Common myeloid progenitor, CD34-positive (primary cell): ENCODE measurements around the gene ANKMY1.

Source experiments
- CTCF ChIA-PET: fragments of 350-600 bp; sonication (Branson Sonifier 250); formaldehyde crosslinking; loops from one replicate; lab custom pipeline; 2021; ENCODE audit warnings: antibody characterized with exemption; lab: Charles Lee
- POLR2A ChIA-PET: fragments of 350-600 bp; sonication (Branson Sonifier 250); formaldehyde crosslinking; loops from one replicate; lab custom pipeline; 2021; ENCODE audit warnings: antibody characterized with exemption; lab: Charles Lee
- DNase-seq, 3 donors: peaks; one replicate each; pipeline versions ENCODE4 v3.0.0 to v3.0.0-alpha.2; 2013
- H3K27ac ChIP-seq, 2 experiments: 1 replicate in 1 of 2; 2 replicates in 1 of 2; pipeline ENCODE4 v1.7.0; 2013; ENCODE audit warnings: inconsistent platforms in 2 of 2, low read length in 2 of 2, mild to moderate bottlenecking in 2 of 2, low read depth in 1 of 2, moderate library complexity in 1 of 2; ENCODE audit not compliant: severe bottlenecking in 2 of 2, insufficient read depth in 1 of 2, poor library complexity in 1 of 2
- H3K27me3 ChIP-seq, 5 experiments: replicated peaks in 2 of 5; 1 replicate in 3 of 5; 2 replicates in 2 of 5; pipeline versions ENCODE4 v1.6.1 to v1.7.0; 2013; ENCODE audit warnings: low read length in 4 of 5, mild to moderate bottlenecking in 2 of 5, moderate library complexity in 2 of 5, inconsistent platforms in 1 of 5; ENCODE audit not compliant: insufficient read depth in 5 of 5, control insufficient read depth in 4 of 5
- H3K36me3 ChIP-seq, 4 experiments: 1 replicate in 2 of 4; 2 replicates in 2 of 4; pipeline versions ENCODE4 v1.6.1 to v1.7.0; 2013; ENCODE audit warnings: low read length in 3 of 4, control low read depth in 1 of 4, mild to moderate bottlenecking in 1 of 4; ENCODE audit not compliant: control insufficient read depth in 4 of 4, insufficient read depth in 4 of 4
- H3K4me1 ChIP-seq, 4 experiments: 1 replicate in 3 of 4; 2 replicates in 1 of 4; pipeline versions ENCODE4 v1.6.1 to v1.7.1; 2013; ENCODE audit warnings: low read length in 3 of 4, mild to moderate bottlenecking in 3 of 4, control low read depth in 1 of 4, inconsistent platforms in 1 of 4, moderate library complexity in 1 of 4; ENCODE audit not compliant: control insufficient read depth in 4 of 4, insufficient read depth in 4 of 4; ENCODE audit errors: control extremely low read depth in 1 of 4
- H3K4me3 ChIP-seq, 7 experiments: 1 replicate in 4 of 7; 2 replicates in 3 of 7; pipeline versions ENCODE4 v1.5.1 to v1.7.0; 2013; ENCODE audit warnings: mild to moderate bottlenecking in 7 of 7, low read length in 6 of 7, moderate library complexity in 6 of 7, inconsistent platforms in 2 of 7, low read depth in 2 of 7, control low read depth in 1 of 7; ENCODE audit not compliant: insufficient read depth in 4 of 7, control insufficient read depth in 1 of 7; ENCODE audit errors: extremely low read depth in 1 of 7
- H3K9me3 ChIP-seq, 5 experiments: 1 replicate in 4 of 5; 2 replicates in 1 of 5; pipeline versions ENCODE4 v1.6.1 to v1.7.1; 2013; ENCODE audit warnings: low read length in 4 of 5, mild to moderate bottlenecking in 2 of 5, inconsistent platforms in 1 of 5, low read depth in 1 of 5, moderate library complexity in 1 of 5; ENCODE audit not compliant: control insufficient read depth in 4 of 5, insufficient read depth in 2 of 5; ENCODE audit errors: control extremely low read depth in 1 of 5
- WGBS: methylation state at CpG from one replicate; pipeline ENCODE4 v1.1.5; 2013; ENCODE audit not compliant: insufficient coverage; 5-methylcytosine and 5-hydroxymethylcytosine counted together

The ANKMY1 gene

DNA sequence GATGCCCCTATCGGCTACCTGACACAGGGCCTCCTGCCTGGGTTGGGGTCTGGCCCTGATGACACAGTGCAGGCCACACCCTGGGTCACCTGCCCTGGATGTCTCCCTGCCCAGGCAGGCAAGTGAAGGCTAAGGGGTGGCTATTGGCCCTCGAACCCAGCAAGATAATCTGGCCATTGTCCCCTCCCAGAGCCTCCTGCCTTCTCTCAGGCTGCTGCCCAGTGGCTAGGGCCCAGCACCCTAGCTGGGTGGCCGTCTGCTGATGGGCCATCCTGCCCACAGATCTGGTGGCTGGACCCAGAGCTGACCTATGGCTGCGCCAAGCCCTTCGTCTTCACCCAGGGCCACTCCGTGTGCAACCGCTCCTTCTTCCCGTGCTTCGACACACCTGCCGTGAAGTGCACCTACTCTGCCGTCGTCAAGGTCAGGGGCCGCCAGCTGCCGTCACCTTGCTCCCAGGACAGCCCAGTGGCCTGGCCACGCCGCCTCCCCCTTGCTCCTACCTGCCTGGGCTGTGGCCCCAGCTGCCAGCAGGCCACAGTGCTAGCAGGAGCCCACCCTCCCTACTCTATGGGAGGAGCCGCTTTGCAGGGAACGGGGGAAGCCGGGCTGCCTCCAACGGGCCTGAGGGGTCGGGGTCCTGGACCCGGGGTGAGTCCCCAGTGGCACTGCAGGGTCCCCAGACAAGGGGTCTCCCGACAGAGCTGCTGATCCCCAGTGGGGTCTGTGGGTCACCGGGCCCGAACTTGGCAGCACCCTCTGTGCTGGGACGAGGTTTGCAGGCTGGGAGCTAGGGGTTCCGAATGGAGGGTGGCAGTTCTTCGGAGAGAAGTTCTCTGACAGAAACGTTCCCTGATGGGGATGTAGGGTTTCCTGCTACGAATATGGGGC is 14.6 kb upstream of the ANKMY1 start:
- Histone ChIP-seq H3K9me3 (no peaks in the 10 kb centered on the region), H3K4me1 (peaks cover 0 to 25% (median 25%) of the 10 kb centered on the region in 4 experiments), H3K4me3 (no peak overlapping the region), H3K27ac (no peak overlapping the region), H3K36me3 (peaks cover 0 to 52% (median 34%) of the 10 kb centered on the region in 4 experiments), H3K27me3 (no peaks in the 10 kb centered on the region)
- POLR2A ChIA-PET = no interaction called here
- DNase-seq = no peak
- CTCF ChIA-PET = interaction anchor here (1.4 kb wide), 1 partner anchor 15 kb away, joined by 4 read pairs; no protein-coding TSS in a partner anchor
- WGBS = 97% methylated on average over 30 of the region's 30 CpGs

DNA sequence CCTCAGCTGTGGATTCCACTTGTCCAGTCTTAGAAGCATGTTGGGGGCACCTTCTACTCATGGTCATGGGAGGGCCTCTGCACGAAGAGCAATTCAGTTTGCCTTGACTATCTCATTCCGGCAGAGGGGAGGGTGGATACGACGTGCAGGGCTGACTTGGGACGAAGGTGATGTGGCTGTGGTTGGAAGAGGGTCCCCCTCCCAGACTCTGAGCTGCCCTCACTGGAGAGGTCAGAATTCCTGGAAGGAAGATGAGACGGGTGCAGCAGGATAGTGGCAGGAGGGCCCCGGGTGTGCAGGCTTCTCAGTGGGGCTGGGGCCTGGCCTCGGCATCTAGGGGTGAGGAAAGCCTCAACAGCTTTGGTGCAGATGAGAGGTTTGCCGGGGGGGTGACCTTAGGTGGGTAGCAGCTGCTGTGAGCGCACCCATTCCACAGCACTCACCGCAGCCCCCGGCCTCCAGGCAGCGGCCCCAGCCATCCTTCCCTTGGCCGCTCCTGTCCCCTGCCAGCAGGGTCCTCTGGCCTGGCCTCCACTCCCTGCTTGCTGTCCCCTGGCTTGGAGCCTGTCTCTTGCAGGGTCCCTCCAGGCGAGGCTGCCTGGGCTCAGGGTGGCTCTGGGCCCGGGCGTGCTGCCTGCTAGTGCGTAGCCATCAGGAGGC is 13.7 kb upstream of the ANKMY1 start:
- no peak overlapping the region for H3K4me3 ChIP-seq
- H3K27me3 ChIP-seq = no peaks in the 10 kb centered on the region
- no peaks in the 10 kb centered on the region for H3K9me3 ChIP-seq
- H3K27ac ChIP-seq = no peak overlapping the region
- peaks cover 0 to 43% (median 28%) of the 10 kb centered on the region in 4 experiments for H3K36me3 ChIP-seq
- 97% methylated on average over 14 of the region's 18 CpGs for WGBS
- no peak for DNase-seq
- ChIA-PET CTCF (interaction anchor here (1.3 to 1.4 kb wide), 2 partner anchors 9 to 16 kb away, joined by 4 read pairs; no protein-coding TSS in a partner anchor), POLR2A (interaction anchor here (0.6 kb wide), 1 partner anchor 15 kb away, joined by 3 read pairs; the partner anchor contains the start of gene CAPN10)
- H3K4me1 ChIP-seq = peaks cover 2 to 35% (median 34%) of the 10 kb centered on the region in 4 experiments

DNA sequence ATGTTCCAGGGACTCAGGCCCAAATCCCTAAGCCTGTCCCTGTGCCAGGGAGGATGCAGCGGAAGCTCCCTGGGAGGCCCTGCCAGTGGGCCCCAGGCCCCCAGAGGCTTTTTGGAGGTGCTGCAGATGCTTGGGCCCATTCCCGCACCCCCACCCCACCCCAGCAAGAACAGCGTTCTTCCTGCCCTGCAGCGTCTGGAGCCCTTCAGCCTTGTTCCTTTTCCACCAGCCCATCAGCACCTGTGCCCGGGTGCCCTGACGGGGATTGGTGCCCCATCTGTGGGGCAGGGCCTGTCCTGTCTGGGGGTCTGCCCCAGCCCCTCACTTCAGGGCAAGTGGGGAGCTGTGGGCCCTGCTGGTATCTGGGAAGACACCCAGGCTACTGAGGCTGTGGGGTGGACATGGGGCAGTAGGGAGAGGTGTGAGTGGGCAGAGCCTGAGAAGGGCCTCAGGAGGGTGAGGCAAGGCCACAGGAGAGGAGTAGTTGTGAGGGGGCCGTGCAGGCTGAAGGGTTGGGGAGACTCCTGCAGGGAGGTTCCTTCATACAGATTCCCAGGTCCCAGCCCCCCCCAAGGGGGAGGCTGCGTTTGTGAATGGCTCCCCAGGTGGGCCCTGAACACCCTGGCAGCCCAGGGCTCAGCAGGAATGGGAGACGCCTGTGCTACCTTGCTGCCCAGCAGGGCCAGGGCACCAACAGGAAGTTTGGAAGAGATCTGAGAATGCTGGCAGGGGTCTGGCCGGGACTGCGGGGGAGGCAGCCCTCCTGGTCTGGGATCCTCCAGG is 12.9 kb upstream of the ANKMY1 start:
- ChIA-PET CTCF (interaction anchor here (1.3 to 1.4 kb wide), 2 partner anchors 10 to 17 kb away, joined by 4 read pairs; no protein-coding TSS in a partner anchor), POLR2A (interaction anchor here (0.6 kb wide), 1 partner anchor 16 kb away, joined by 3 read pairs; the partner anchor contains the start of gene CAPN10)
- peak overlapping the region in 1 of 7 experiments; percentile 4 for H3K4me3 ChIP-seq
- H3K9me3 ChIP-seq = no peaks in the 10 kb centered on the region
- peaks cover 0 to 36% (median 24%) of the 10 kb centered on the region in 4 experiments for H3K36me3 ChIP-seq
- peaks cover 2 to 41% (median 40%) of the 10 kb centered on the region in 4 experiments for H3K4me1 ChIP-seq
- H3K27ac ChIP-seq = no peak overlapping the region
- WGBS = 95% methylated on average over 10 of the region's 11 CpGs
- DNase-seq = no peak
- H3K27me3 ChIP-seq = no peaks in the 10 kb centered on the region

DNA sequence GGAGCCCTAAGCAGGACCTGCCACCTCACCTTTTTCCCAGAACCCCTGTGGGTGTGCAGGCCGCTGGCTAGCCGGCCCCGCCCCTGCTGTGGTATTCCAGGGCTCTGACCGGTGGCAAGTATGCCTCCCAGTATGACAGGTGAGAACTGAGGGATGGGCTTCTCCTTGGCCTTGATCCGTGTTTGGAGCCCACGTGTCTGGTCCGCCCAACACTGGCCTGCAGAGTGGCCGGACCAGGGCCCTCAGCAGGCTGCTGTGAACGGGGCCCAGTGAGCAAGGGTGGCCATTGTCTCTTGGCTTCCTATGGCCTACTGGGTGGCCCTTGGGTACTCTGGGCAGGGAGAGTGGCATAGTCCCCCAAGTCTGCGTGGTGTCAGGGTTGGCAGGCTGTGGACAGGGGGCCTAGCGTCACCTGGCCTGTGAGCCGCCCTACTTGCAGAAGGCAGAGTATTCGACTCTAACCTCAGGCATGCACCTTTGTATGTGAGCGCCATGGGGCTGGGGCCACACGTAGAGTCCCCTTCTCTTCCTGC is 12.3 kb upstream of the ANKMY1 start:
- no peak for DNase-seq
- ChIA-PET POLR2A (no interaction called here), CTCF (interaction anchor here (0.9 to 1.5 kb wide), 2 partner anchors 10 to 16 kb away, joined by 3 read pairs; no protein-coding TSS in a partner anchor)
- Histone ChIP-seq H3K9me3 (no peaks in the 10 kb centered on the region), H3K4me1 (peaks cover 3 to 48% (median 46%) of the 10 kb centered on the region in 4 experiments), H3K27me3 (no peaks in the 10 kb centered on the region), H3K36me3 (peaks cover 0 to 29% (median 20%) of the 10 kb centered on the region in 4 experiments), H3K4me3 (peak overlapping the region in 3 of 7 experiments; percentile 4 to 82 (median 71)), H3K27ac (no peak overlapping the region)
- 95% methylated on average over 15 of the region's 15 CpGs for WGBS

DNA sequence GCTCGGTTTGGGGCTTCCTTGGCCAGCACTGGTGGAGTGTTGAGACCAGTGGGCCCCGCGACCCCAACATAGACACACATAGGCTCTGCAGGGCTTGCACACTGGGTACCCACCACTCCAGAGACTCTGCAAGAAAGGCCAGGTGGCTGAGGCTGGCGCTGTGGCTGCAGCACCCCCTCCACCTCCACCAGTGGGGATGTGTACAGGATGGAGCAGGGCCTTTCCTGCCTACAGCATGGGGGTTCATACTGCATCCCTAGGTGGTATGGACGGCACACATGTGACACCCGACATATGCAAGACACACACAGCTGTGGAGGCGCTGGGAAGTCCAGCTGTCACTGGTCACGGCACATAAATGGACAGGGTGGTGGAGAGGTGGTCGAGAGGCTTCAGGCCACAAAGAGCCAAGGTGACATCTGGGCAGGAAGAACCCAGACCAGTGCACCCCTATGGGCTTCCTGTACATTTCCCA is 11.8 kb upstream of the ANKMY1 start:
- no peaks in the 10 kb centered on the region for H3K27me3 ChIP-seq
- ChIA-PET CTCF (interaction anchor here (0.8 to 1.5 kb wide), 5 partner anchors 11 to 1074 kb away, joined by 3 to 6 read pairs (median 3); no protein-coding TSS in a partner anchor), POLR2A (interaction anchor here (5.5 kb wide), 1 partner anchor 17 kb away, joined by 39 read pairs; the partner anchor contains the start of gene CAPN10)
- WGBS = 82% methylated on average over 8 of the region's 9 CpGs
- H3K36me3 ChIP-seq = peaks cover 0 to 24% (median 17%) of the 10 kb centered on the region in 4 experiments
- H3K27ac ChIP-seq = no peak overlapping the region
- H3K4me1 ChIP-seq = peaks cover 8 to 53% (median 51%) of the 10 kb centered on the region in 4 experiments
- no peaks in the 10 kb centered on the region for H3K9me3 ChIP-seq
- DNase-seq = peak in 1 of 3 donors; percentile 14
- peak overlapping the region; percentile 49 to 82 (median 71) for H3K4me3 ChIP-seq
